ENCODE measurements around the gene CDH12.

CDH12 gene

GRCh38 chr5:21831145-21831787 is 1021.9 kb downstream of the CDH12 start:
- no peak for DNase-seq (ENCODE audit: low read depth, low spot score)

GRCh38 chr5:21826884-21827283 is 1026.3 kb downstream of the CDH12 start:
- no peak for DNase-seq (ENCODE audit: low read depth, low spot score)

- DNase-seq (ENCODE audit: low read depth, low spot score) = no peak
Measured at GRCh38 chr5:21823588-21823987, 1029.6 kb downstream of the CDH12 start.

DNA sequence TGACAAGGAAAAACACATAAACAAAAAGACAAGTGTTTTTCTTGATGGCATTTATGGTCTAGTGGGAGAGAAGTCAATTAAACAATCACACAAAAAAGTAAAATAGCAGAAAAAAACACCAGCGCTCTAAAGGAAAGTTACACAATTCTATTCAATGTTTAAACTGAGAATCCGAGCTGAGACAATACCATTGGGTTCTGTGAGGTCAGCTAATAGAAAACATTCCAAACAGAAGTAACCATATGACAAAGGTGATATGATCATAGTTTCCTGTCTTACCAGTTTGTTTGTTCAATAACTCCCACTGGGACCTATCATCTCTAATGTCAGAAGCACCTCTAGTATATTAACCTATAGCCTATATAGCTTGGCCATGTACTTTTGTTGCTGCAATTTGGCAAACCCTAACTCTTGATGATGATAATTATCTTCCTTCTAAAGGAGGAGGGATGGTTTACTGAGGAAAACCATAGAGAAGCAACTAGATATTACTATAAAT is 1030.0 kb downstream of the CDH12 start:
- no peak for DNase-seq (ENCODE audit: low read depth, low spot score)

GRCh38 chr5:21820527-21820926 is 1032.6 kb downstream of the CDH12 start:
- DNase-seq (ENCODE audit: low read depth, low spot score) = no peak

GRCh38 chr5:21818370-21818720 is 1034.8 kb downstream of the CDH12 start:
- no peak for DNase-seq (ENCODE audit: low read depth, low spot score)

GRCh38 chr5:21817668-21818369 is 1035.3 kb downstream of the CDH12 start:
- no peak for DNase-seq (ENCODE audit: low read depth, low spot score)

DNA sequence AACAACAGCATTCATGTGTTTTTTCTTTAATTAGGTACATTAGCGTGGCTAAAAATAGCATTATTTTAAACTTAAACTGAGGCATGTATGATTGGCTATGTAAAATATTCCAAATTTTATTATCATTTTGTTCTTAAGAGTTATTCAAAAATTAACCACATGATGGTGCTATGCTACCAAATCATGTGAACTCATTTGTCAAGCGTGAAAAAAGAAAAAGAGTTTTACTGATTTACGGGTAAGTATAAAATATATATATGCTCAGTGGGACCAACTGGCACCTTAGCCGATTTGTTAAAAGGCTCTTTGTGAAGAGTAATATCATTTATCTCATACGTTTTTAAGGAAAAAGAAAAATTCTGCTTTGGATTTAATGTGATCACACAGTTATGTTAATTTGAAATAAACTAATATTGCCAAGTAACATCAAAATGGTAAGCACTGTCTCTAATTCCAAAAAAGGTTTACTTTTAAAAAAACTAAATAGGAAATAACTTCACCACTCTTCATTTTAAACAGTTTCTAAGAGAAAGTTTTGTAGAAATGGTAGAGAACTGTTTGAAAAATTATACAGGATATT is 1042.3 kb downstream of the CDH12 start:
- no peak for DNase-seq (ENCODE audit: low read depth, low spot score)

GRCh38 chr5:21809611-21810010 is 1043.5 kb downstream of the CDH12 start:
- no peak for DNase-seq (ENCODE audit: low read depth, low spot score)

- no peak for DNase-seq (ENCODE audit: low read depth, low spot score)
Measured at GRCh38 chr5:21807953-21808352, 1045.2 kb downstream of the CDH12 start.

DNA sequence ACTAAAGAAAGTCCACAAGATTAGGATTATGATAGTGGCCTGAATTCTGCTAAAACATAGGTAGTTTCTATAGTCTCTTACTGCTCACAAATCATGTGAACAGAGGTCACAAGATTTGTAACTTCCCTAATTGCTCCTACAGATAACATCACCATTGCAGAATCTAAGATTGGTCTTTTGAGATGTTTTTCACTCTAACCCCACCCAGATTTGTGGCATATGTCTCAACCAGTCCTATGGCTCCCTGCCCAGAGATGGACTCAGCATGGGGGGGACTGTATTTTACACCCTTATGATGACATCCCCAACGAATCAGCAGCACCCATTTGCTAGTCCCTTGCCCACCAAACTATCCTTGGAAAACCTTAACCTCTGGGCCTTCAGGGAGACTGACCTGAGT is 1046.2 kb downstream of the CDH12 start:
- no peak for DNase-seq (ENCODE audit: low read depth, low spot score)

DNA sequence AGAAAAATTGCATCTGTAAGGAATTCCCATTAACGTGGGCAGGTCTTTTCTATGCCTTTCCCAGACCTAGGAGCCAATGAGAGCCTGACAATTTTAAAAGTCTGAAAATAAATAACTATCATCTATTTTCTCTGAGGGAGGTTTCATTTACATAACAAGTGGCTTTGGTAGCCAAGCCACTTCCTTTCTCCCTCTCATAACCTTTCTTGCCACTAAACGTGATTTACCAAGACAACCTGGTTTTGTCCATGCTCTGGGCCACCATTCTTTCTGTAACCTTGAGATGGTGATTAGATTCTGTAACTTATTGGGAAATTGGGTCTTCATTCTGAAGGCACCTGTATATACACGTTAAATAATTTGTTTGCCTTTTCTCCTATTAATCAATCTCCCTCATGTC is 1046.9 kb downstream of the CDH12 start:
- no peak for DNase-seq (ENCODE audit: low read depth, low spot score)

- no peak for DNase-seq (ENCODE audit: low read depth, low spot score)
Measured at GRCh38 chr5:21802869-21803490, 1050.2 kb downstream of the CDH12 start.

GRCh38 chr5:21802100-21802499 is 1051.0 kb downstream of the CDH12 start:
- no peak for DNase-seq (ENCODE audit: low read depth, low spot score)

GRCh38 chr5:21792748-21793147 is 1060.4 kb downstream of the CDH12 start:
- no peak for DNase-seq (ENCODE audit: low read depth, low spot score)

- no peak for DNase-seq (ENCODE audit: low read depth, low spot score)
Measured at GRCh38 chr5:21791304-21791703, 1061.8 kb downstream of the CDH12 start.

GRCh38 chr5:21784487-21784886 is 1068.7 kb downstream of the CDH12 start:
- no peak for DNase-seq (ENCODE audit: low read depth, low spot score)

GRCh38 chr5:21783074-21783679 is 1070.0 kb downstream of the CDH12 start:
- no peak for DNase-seq (ENCODE audit: low read depth, low spot score)

GRCh38 chr5:21776466-21776865 is 1076.7 kb downstream of the CDH12 start:
- no peak for DNase-seq (ENCODE audit: low read depth, low spot score)

- no peak for DNase-seq (ENCODE audit: low read depth, low spot score)
Measured at GRCh38 chr5:21774801-21775200, 1078.3 kb downstream of the CDH12 start.

DNA sequence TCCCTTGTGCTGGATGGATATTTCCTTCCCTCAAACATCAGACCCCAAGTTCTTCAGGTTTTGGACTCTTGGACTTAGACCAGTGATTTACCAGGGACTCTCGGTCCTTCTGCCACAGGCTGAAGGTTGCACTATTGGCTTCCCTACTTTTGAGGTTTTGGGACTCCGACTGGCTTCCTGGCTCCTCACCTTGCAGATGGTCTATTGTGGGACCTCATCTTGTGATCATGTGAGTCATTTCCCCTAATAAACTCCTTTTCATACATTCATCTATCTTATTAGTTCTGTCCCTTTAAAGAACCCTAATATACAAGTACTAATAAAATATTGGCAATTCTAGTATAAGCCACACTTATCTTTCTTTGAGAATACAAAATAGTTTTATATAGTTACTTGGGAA is 1078.9 kb downstream of the CDH12 start:
- DNase-seq (ENCODE audit: low read depth, low spot score) = no peak

GRCh38 chr5:21773456-21773855 is 1079.7 kb downstream of the CDH12 start:
- no peak for DNase-seq (ENCODE audit: low read depth, low spot score)

Data from smooth muscle cell of the brain vasculature (primary cell).